22Rv1 (cell line): ENCODE results near the gene FHIT.

ENCODE experiments used
- ZFX ChIP-seq: fragments of 450-650 bp; IDR thresholded peaks from 2 replicates; pipeline ENCODE4 v1.6.1; 2017; ENCODE audit warnings: antibody characterized with exemption, borderline replicate concordance
- TF ChIP-seq, protein P1 (sequence below): fragments of 450-650 bp; IDR thresholded peaks from 2 replicates; pipeline ENCODE4 v1.5.1; 2017; ENCODE audit warnings: mild to moderate bottlenecking

DNA sequence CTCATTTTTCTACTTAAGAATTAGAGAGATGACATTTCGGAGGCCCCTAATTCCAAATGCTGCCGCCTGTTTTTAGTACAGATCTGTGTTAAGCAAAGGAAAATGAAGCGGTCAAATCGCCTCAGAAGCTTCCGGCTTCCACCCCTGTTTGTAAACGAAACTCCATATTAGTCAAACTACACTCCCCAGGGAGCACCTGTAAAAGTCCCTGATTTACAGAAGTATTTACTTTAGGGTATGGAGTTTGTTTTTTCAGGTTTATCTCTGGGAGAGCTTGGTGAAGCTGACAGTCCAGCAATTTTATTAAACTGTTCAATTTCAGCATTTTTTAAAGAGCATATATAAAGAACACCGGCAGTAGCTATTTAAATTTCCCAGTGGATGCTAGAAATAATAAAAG is 319.8 kb downstream of the FHIT start:
- TF ChIP-seq, protein P1, sequence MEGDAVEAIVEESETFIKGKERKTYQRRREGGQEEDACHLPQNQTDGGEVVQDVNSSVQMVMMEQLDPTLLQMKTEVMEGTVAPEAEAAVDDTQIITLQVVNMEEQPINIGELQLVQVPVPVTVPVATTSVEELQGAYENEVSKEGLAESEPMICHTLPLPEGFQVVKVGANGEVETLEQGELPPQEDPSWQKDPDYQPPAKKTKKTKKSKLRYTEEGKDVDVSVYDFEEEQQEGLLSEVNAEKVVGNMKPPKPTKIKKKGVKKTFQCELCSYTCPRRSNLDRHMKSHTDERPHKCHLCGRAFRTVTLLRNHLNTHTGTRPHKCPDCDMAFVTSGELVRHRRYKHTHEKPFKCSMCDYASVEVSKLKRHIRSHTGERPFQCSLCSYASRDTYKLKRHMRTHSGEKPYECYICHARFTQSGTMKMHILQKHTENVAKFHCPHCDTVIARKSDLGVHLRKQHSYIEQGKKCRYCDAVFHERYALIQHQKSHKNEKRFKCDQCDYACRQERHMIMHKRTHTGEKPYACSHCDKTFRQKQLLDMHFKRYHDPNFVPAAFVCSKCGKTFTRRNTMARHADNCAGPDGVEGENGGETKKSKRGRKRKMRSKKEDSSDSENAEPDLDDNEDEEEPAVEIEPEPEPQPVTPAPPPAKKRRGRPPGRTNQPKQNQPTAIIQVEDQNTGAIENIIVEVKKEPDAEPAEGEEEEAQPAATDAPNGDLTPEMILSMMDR = no peak
- TF ChIP-seq ZFX = no peak
